ENCODE measurements around the gene SMAD3. TPM values are rescaled to one million over a fixed set of nuclear protein-coding genes. Genes with fewer than 3 reads are reported as not detected.

SMAD3 gene
- total RNA-seq, 2 experiments from 2014 or later = 41.2 to 77.8 TPM

DNA sequence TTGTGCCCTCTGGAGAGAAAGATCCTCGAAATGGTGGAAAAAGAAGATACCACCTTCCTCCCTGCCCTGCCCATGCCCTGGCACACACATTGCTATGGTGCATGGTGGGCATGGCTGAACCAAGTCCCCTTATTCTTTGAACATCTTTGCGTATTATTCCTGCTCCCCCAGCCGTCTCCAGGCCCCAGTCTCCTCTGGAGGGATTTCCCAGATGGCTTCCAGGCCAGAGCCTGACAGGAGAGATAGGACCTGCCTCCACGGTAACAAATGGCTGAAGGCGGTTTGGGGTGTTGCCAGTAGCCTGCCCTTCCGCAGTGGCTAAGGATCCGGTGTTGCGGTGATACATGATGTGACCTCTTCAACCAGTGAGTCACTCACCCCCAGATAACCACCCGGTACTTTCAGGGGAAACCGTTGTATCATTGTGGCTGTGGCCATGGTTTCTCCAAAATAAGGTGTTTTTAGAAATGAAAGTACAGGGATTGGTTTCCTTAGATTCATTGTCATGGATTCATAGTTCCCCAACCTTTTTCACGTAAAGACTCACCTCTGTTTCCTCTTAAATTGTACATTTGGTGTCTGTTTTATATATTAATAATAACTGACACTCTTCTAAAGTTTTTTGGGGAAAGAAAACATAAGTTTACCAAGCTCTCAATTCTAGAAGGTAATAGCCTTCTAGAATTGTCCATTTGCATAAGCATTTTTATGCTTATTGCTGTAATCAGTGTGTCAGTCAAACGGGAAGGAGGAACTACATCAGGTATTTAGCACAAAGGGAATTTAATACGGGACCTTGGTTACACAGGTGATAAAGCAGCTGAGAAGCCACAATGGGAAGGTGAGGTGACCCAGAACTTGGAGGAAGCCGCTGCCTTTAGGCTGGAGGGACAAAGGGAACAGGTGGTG is 25.9 kb downstream of the SMAD3 start:
- no peaks in the 10 kb centered on the region for H4K20me1 ChIP-seq (ENCODE audit: insufficient read depth, low read length)
- DNase-seq (ENCODE audit: low spot score) = no peak
- peak overlapping the region; percentile 84 for H3K4me2 ChIP-seq (ENCODE audit: low read length)
- H3K79me2 ChIP-seq (ENCODE audit: insufficient read depth, low read depth, low read length) = peaks cover 91% of the 10 kb centered on the region
- H3K9me3 ChIP-seq (ENCODE audit: low read length) = no peaks in the 10 kb centered on the region
- ChIA-PET POLR2A (interaction anchor here (0.9 to 8.5 kb wide), 3 partner anchors 9 to 11 kb away, joined by 3 to 80 read pairs (median 29); no protein-coding TSS in a partner anchor), CTCF (ENCODE audit: unreplicated experiment) (interaction anchor here (0.9 kb wide), 1 partner anchor 10 kb away, joined by 3 read pairs; no protein-coding TSS in a partner anchor)
- intact Hi-C loops (cut with micrococcal nuclease; ENCODE audit: unreplicated experiment) = no loop called here
- no peaks in the 10 kb centered on the region for H3K9me2 ChIP-seq (ENCODE audit: insufficient read depth, low read length)
- H3K27ac ChIP-seq (ENCODE audit: low read depth, low read length, poor library complexity, severe bottlenecking) = peak overlapping the region; percentile 97
- peaks cover 96% of the 10 kb centered on the region for H3K4me1 ChIP-seq (ENCODE audit: insufficient read depth, low read length, poor library complexity, severe bottlenecking)
- H3K4me3 ChIP-seq (ENCODE audit: low read depth, low read length, poor library complexity, severe bottlenecking) = peak overlapping the region; percentile 48
- TF ChIP-seq EZH2phosphoT487 (IDR thresholded peaks at IDR 0.05; ENCODE audit: borderline replicate concordance, low read depth, low read length) = no peak
- TF ChIP-seq, protein P1, sequence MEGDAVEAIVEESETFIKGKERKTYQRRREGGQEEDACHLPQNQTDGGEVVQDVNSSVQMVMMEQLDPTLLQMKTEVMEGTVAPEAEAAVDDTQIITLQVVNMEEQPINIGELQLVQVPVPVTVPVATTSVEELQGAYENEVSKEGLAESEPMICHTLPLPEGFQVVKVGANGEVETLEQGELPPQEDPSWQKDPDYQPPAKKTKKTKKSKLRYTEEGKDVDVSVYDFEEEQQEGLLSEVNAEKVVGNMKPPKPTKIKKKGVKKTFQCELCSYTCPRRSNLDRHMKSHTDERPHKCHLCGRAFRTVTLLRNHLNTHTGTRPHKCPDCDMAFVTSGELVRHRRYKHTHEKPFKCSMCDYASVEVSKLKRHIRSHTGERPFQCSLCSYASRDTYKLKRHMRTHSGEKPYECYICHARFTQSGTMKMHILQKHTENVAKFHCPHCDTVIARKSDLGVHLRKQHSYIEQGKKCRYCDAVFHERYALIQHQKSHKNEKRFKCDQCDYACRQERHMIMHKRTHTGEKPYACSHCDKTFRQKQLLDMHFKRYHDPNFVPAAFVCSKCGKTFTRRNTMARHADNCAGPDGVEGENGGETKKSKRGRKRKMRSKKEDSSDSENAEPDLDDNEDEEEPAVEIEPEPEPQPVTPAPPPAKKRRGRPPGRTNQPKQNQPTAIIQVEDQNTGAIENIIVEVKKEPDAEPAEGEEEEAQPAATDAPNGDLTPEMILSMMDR (conservative IDR thresholded peaks at IDR 0.05; ENCODE audit: low read length) = no peak
- H2AFZ ChIP-seq (ENCODE audit: low read length) = no peak overlapping the region
- H3K36me3 ChIP-seq (ENCODE audit: insufficient read depth, low read length) = peaks cover 24% of the 10 kb centered on the region
- no TSS peak for BruUV-seq (replicated peaks)

DNA sequence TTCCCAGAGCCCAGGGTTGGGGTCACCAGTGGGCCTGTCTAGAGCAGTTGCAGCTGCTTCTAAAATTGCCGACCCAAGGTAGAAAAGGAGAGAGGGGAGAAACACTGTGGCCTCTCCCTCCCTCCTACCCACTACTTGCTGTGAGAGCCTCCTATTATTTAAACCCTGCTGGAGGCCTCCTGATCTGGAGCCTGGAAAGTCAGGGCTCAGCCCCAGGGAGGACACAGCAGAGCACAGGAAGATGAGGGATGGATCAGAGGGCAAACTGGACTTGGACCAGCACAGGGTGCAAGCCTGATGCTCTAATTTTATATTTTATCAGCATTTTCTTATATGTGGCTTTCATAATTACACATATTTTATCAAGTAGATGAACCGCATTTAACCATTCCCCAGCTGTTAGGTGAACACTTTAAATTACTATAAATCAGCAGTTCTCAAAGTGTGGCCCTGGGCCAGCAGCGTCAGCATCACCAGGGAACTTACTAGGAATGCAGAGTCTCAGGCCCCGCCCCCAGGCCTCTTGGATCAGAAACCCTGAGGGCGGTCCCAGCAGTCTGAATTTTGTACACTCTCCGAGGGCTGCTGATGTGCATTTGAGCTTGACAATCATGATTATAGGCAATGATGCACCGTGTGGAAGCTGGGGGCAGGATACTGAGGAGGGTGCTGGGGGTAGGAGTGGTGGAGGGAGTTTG is 26.7 kb downstream of the SMAD3 start:
- CTCF ChIA-PET (ENCODE audit: unreplicated experiment) = interaction anchor here (0.9 kb wide), 1 partner anchor 9 kb away, joined by 3 read pairs; no protein-coding TSS in a partner anchor
- Histone ChIP-seq H3K4me2 (ENCODE audit: low read length) (peak overlapping the region; percentile 84), H3K27ac (ENCODE audit: low read depth, low read length, poor library complexity, severe bottlenecking) (peak overlapping the region; percentile 97), H3K4me1 (ENCODE audit: insufficient read depth, low read length, poor library complexity, severe bottlenecking) (peaks cover 96% of the 10 kb centered on the region), H3K79me2 (ENCODE audit: insufficient read depth, low read depth, low read length) (peaks cover 93% of the 10 kb centered on the region), H3K4me3 (ENCODE audit: low read depth, low read length, poor library complexity, severe bottlenecking) (peak overlapping the region; percentile 48), H4K20me1 (ENCODE audit: insufficient read depth, low read length) (no peaks in the 10 kb centered on the region), H2AFZ (ENCODE audit: low read length) (no peak overlapping the region), H3K9me3 (ENCODE audit: low read length) (no peaks in the 10 kb centered on the region), H3K36me3 (ENCODE audit: insufficient read depth, low read length) (peaks cover 26% of the 10 kb centered on the region), H3K9me2 (ENCODE audit: insufficient read depth, low read length) (no peaks in the 10 kb centered on the region)
- no TSS peak for BruUV-seq (replicated peaks)
- POLR2A ChIA-PET = interaction anchor here (0.9 to 8.5 kb wide), 3 partner anchors 10 to 25 kb away, joined by 3 to 80 read pairs (median 29); no protein-coding TSS in a partner anchor
- no peak for DNase-seq (ENCODE audit: low spot score)
- TF ChIP-seq, protein P1 (conservative IDR thresholded peaks at IDR 0.05; ENCODE audit: low read length) = no peak
- no peak for TF ChIP-seq EZH2phosphoT487 (IDR thresholded peaks at IDR 0.05; ENCODE audit: borderline replicate concordance, low read depth, low read length)
- intact Hi-C loops (cut with micrococcal nuclease; ENCODE audit: unreplicated experiment) = no loop called here
